Measurements from ENCODE around the gene APLF. TPM values are rescaled to one million over a fixed set of nuclear protein-coding genes. Genes with fewer than 3 reads are reported as not detected.

The APLF gene
- total RNA-seq, 1 experiment from 2014 or later, result 5.5 TPM

DNA sequence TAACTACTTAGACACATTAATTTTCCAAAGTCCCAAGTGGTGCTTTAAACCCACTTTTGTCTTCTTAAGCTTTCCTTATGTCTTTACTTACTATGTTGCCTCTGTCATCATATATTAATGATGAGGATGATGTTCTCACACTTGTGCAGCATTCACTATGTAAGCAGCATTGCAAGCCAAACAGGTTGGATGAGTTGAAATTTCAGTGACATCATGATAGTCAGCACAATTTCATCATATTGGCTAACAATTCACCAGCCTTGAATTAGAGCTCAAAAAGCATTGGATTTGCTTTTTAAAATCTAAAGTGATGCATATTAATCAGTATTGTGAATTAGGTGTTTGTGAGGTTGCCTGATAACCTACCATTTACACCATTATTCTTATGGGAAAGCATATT lies 7.7 kb downstream of the APLF start:
- DNase-seq (ENCODE audit: low spot score), result no peak
- no peak for TF ChIP-seq EZH2 (IDR thresholded peaks at IDR 0.05; ENCODE audit: borderline replicate concordance, low read depth, low read length, poor library complexity, severe bottlenecking)
- TF ChIP-seq, protein P1, sequence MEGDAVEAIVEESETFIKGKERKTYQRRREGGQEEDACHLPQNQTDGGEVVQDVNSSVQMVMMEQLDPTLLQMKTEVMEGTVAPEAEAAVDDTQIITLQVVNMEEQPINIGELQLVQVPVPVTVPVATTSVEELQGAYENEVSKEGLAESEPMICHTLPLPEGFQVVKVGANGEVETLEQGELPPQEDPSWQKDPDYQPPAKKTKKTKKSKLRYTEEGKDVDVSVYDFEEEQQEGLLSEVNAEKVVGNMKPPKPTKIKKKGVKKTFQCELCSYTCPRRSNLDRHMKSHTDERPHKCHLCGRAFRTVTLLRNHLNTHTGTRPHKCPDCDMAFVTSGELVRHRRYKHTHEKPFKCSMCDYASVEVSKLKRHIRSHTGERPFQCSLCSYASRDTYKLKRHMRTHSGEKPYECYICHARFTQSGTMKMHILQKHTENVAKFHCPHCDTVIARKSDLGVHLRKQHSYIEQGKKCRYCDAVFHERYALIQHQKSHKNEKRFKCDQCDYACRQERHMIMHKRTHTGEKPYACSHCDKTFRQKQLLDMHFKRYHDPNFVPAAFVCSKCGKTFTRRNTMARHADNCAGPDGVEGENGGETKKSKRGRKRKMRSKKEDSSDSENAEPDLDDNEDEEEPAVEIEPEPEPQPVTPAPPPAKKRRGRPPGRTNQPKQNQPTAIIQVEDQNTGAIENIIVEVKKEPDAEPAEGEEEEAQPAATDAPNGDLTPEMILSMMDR (conservative IDR thresholded peaks at IDR 0.05; ENCODE audit: low read depth, low read length), result no peak
- no peaks in the 10 kb centered on the region for H3K27me3 ChIP-seq (replicated peaks; ENCODE audit: insufficient read depth, low read depth, low read length, poor library complexity)
- BruUV-seq (replicated peaks), result no TSS peak
- no peak overlapping the region for H3K27ac ChIP-seq (ENCODE audit: low read depth, low read length, poor library complexity, severe bottlenecking)
- H3K4me3 ChIP-seq (ENCODE audit: low read depth, low read length, poor library complexity, severe bottlenecking), result no peak overlapping the region
- H3K36me3 ChIP-seq (ENCODE audit: insufficient read depth, low read length, poor library complexity, severe bottlenecking), result no peaks in the 10 kb centered on the region
- no peaks in the 10 kb centered on the region for H3K9me3 ChIP-seq (ENCODE audit: low read depth, low read length, poor library complexity, severe bottlenecking)
- no peaks in the 10 kb centered on the region for H3K4me1 ChIP-seq (ENCODE audit: insufficient read depth, low read length, poor library complexity, severe bottlenecking)
- POLR2A ChIA-PET (ENCODE audit: low non-redundant PET), result no interaction called here
- intact Hi-C loops (cut with micrococcal nuclease; ENCODE audit: unreplicated experiment), result no loop called here
- CTCF ChIA-PET, result no interaction called here

DNA sequence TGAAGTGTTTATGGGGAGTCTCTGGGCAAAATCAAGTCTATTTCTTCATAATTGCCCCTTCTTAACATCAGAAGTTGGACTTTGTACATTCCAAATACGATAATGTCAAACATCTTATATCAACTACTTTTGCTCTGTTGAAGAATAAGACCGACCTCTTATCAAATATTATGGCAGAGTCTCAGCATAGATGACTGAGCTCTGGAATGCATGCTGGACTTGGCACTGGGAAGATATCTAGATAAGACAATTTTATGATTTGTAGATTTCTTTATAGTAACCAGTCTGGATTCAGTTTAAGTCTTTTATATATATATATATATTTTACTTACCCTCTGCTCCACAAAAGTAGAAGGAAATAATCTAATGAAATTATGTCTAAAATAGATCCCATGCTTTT lies 8.2 kb downstream of the APLF start:
- DNase-seq (ENCODE audit: low spot score), result no peak
- TF ChIP-seq, protein P1 (conservative IDR thresholded peaks at IDR 0.05; ENCODE audit: low read depth, low read length), result no peak
- TF ChIP-seq EZH2 (IDR thresholded peaks at IDR 0.05; ENCODE audit: borderline replicate concordance, low read depth, low read length, poor library complexity, severe bottlenecking), result no peak
- no peaks in the 10 kb centered on the region for H3K36me3 ChIP-seq (ENCODE audit: insufficient read depth, low read length, poor library complexity, severe bottlenecking)
- ChIA-PET CTCF (no interaction called here), POLR2A (ENCODE audit: low non-redundant PET) (no interaction called here)
- no TSS peak for BruUV-seq (replicated peaks)
- no peaks in the 10 kb centered on the region for H3K4me1 ChIP-seq (ENCODE audit: insufficient read depth, low read length, poor library complexity, severe bottlenecking)
- H3K27ac ChIP-seq (ENCODE audit: low read depth, low read length, poor library complexity, severe bottlenecking), result no peak overlapping the region
- H3K4me3 ChIP-seq (ENCODE audit: low read depth, low read length, poor library complexity, severe bottlenecking), result no peak overlapping the region
- no peaks in the 10 kb centered on the region for H3K27me3 ChIP-seq (replicated peaks; ENCODE audit: insufficient read depth, low read depth, low read length, poor library complexity)
- no peaks in the 10 kb centered on the region for H3K9me3 ChIP-seq (ENCODE audit: low read depth, low read length, poor library complexity, severe bottlenecking)
- intact Hi-C loops (cut with micrococcal nuclease; ENCODE audit: unreplicated experiment), result no loop called here

DNA sequence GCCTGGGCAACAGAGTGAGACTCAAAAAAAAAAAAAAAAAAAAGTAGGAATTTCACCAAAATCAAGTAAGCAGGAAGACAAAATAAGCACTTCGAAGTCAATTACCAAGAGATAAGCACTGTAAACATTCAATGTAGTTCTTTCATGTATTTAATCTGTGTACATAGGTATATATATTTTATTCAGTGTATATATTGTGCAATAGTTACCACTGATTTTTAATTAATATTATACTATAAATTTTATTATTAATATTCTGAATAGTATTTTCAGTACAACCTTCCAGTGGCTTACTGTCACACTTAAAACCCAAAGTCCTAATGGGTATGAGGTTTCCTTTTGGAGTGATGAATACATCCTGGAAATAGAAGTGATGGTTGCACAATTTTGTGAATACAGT lies 9.1 kb downstream of the APLF start:
- DNase-seq (ENCODE audit: low spot score), result no peak
- Histone ChIP-seq H3K36me3 (ENCODE audit: insufficient read depth, low read length, poor library complexity, severe bottlenecking) (no peaks in the 10 kb centered on the region), H3K27ac (ENCODE audit: low read depth, low read length, poor library complexity, severe bottlenecking) (no peak overlapping the region), H3K4me1 (ENCODE audit: insufficient read depth, low read length, poor library complexity, severe bottlenecking) (no peaks in the 10 kb centered on the region), H3K9me3 (ENCODE audit: low read depth, low read length, poor library complexity, severe bottlenecking) (no peaks in the 10 kb centered on the region), H3K27me3 (replicated peaks; ENCODE audit: insufficient read depth, low read depth, low read length, poor library complexity) (no peaks in the 10 kb centered on the region), H3K4me3 (ENCODE audit: low read depth, low read length, poor library complexity, severe bottlenecking) (no peak overlapping the region)
- CTCF ChIA-PET, result no interaction called here
- no TSS peak for BruUV-seq (replicated peaks)
- POLR2A ChIA-PET (ENCODE audit: low non-redundant PET), result no interaction called here
- no peak for TF ChIP-seq EZH2 (IDR thresholded peaks at IDR 0.05; ENCODE audit: borderline replicate concordance, low read depth, low read length, poor library complexity, severe bottlenecking)
- TF ChIP-seq, protein P1 (conservative IDR thresholded peaks at IDR 0.05; ENCODE audit: low read depth, low read length), result no peak
- intact Hi-C loops (cut with micrococcal nuclease; ENCODE audit: unreplicated experiment), result no loop called here
